WERI-Rb-1 (cell line): Measurements from ENCODE around the gene ASB4.
A peak's percentile ranks its signal among the peaks of the same experiment; 100 is the strongest.

ENCODE experiments used
- DNase-seq: peaks from one replicate; pipeline ENCODE4 v3.0.0-alpha.2; 2020
- H3K27ac ChIP-seq: fragments of 250-450 bp; sonication (Bioruptor Pico); 2 replicates; pipeline ENCODE4 v1.5.1; 2020; ENCODE audit warnings: mild to moderate bottlenecking, moderate library complexity
- H3K27me3 ChIP-seq: fragments of 250-450 bp; sonication (Bioruptor Pico); 2 replicates; pipeline ENCODE4 v1.5.1; 2021; ENCODE audit warnings: mild to moderate bottlenecking, low read depth, moderate library complexity; ENCODE audit not compliant: insufficient read depth, severe bottlenecking
- H3K36me3 ChIP-seq: fragments of 250-450 bp; sonication (Bioruptor Pico); 2 replicates; pipeline ENCODE4 v1.5.1; 2020; ENCODE audit warnings: mild to moderate bottlenecking, moderate library complexity
- H3K4me3 ChIP-seq: 2 replicates; pipeline ENCODE4 v1.5.1; 2011; ENCODE audit warnings: low read depth, mild to moderate bottlenecking, control low read depth, low read length
- H3K9me3 ChIP-seq: fragments of 250-450 bp; sonication (Bioruptor Pico); 2 replicates; pipeline ENCODE4 v1.5.1; 2021; ENCODE audit warnings: mild to moderate bottlenecking, moderate library complexity; ENCODE audit not compliant: severe bottlenecking
- TF ChIP-seq, protein P1 (sequence below): IDR thresholded peaks from 2 replicates; pipeline ENCODE4 v1.5.1; 2011; ENCODE audit warnings: low read depth, mild to moderate bottlenecking, control low read depth, inconsistent platforms, low read length

ASB4 gene

DNA sequence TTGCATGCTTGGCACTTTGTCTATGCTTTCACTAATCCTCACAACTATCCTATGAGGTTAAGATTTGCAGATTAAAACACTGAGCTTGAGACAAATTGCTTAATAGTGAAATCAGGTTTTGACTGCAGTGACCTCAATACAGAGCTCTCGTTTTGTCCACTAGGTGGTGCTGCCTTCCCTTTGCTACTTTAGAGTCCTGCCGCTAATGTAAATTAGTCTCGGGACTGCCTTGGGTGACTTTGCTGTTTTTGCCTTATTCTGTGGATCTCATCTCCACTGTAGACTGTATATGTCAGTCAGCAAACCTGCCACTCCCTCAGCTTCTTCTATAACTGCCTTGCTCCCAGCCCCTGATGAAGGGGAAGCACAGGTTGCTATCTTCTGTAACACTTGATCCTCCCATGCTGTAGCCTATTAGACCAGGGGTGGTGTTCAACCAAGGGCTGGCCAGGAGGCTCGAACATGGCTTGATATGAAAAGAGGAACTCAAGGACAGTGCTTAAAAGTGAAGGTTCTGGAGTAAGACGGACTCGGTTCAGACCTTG, 26.0 kb downstream of the ASB4 start:
- Histone ChIP-seq H3K9me3 (no peaks in the 10 kb centered on the region), H3K36me3 (no peaks in the 10 kb centered on the region), H3K27me3 (no peaks in the 10 kb centered on the region), H3K4me3 (no peak overlapping the region), H3K27ac (peak overlapping the region; percentile 19; the same call in 1 of the 2 replicates)
- DNase-seq: peak; percentile 70
- TF ChIP-seq, protein P1, sequence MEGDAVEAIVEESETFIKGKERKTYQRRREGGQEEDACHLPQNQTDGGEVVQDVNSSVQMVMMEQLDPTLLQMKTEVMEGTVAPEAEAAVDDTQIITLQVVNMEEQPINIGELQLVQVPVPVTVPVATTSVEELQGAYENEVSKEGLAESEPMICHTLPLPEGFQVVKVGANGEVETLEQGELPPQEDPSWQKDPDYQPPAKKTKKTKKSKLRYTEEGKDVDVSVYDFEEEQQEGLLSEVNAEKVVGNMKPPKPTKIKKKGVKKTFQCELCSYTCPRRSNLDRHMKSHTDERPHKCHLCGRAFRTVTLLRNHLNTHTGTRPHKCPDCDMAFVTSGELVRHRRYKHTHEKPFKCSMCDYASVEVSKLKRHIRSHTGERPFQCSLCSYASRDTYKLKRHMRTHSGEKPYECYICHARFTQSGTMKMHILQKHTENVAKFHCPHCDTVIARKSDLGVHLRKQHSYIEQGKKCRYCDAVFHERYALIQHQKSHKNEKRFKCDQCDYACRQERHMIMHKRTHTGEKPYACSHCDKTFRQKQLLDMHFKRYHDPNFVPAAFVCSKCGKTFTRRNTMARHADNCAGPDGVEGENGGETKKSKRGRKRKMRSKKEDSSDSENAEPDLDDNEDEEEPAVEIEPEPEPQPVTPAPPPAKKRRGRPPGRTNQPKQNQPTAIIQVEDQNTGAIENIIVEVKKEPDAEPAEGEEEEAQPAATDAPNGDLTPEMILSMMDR: peak; percentile 89

DNA sequence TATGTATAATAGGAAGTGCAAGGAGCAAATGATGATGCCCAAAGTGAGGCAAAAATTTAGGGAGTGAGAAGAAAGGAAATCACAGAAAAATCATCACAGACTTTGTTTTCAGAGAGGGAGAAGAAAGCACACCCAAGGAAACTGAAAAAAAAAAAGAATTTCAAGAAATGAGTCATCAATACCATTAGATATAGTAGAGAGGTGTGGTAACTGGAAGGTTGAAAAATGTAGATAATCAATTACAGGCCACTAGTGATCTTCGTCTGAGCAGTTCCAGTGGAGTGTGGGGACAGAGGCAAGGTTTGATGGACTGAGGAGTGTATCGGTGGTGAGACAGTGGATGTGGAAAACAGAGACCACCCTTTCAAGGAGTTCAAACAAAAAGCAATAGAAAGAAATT, 31.7 kb downstream of the ASB4 start:
- TF ChIP-seq, protein P1: no peak
- no peaks in the 10 kb centered on the region for H3K27me3 ChIP-seq
- no peak overlapping the region for H3K4me3 ChIP-seq
- no peak for DNase-seq
- no peaks in the 10 kb centered on the region for H3K36me3 ChIP-seq
- H3K9me3 ChIP-seq: no peaks in the 10 kb centered on the region
- H3K27ac ChIP-seq: no peak overlapping the region

DNA sequence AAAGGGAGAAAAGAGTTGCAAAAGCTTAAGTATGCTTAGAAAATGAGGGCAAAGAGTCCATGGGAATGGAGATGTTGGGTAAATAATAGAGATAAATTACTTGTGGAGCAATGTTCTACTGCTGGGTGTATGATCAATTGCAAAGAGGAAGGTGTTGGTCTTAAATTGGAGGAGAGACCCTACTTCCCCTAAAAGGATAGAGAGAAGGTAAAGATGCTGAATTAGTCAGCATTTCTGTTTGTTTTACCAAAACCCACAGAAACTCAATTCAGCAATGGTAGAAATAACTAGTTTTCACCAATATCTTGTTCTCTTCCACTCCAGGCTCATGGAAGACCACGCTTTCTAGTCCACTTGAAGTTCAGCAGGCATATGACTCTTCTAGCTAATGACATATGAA, 32.1 kb downstream of the ASB4 start:
- no peak overlapping the region for H3K4me3 ChIP-seq
- TF ChIP-seq, protein P1: no peak
- no peak for DNase-seq
- H3K27me3 ChIP-seq: no peaks in the 10 kb centered on the region
- no peaks in the 10 kb centered on the region for H3K36me3 ChIP-seq
- H3K27ac ChIP-seq: no peak overlapping the region
- H3K9me3 ChIP-seq: no peaks in the 10 kb centered on the region

DNA sequence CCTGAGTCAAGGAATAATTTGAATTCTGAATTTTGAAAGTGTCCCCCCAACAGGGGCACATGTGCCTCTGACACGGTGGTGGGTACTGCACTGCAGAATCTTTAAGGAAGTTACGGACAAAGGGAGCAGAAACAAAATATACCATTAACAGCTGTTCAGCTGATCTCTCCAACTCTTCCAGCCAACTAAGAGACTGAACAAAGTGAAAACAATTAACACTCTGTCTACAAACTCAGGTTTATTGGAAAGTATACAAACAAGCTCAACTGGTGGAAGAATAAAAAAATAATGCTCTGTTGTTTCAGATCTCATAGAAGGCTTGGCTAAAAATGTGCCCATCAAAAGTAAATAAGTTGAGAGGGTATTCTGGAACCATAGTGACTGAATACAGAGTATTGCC, 34.4 kb downstream of the ASB4 start:
- Histone ChIP-seq H3K4me3 (no peak overlapping the region), H3K27me3 (no peaks in the 10 kb centered on the region), H3K27ac (no peak overlapping the region), H3K36me3 (no peaks in the 10 kb centered on the region), H3K9me3 (no peaks in the 10 kb centered on the region)
- TF ChIP-seq, protein P1: no peak
- DNase-seq: no peak

DNA sequence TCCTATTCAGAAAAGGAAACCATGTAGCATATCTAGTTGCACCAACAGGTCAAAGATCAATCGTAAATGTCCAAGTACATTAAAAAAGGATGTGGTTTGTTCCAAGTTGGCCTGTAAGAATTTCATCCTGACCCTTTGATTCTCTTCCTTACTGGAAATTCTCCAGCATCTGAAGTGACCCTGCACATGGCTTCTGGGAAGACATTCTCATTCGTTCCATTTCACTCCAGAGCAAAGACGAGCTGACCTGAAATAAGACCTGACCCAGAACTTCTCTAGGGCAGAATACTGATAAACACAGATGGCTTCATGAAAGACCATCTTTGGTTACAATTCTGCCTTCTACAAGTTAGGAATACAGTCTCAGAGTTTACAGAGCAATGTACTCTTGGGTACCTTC, 39.8 kb downstream of the ASB4 start:
- H3K27ac ChIP-seq: no peak overlapping the region
- no peak overlapping the region for H3K4me3 ChIP-seq
- DNase-seq: no peak
- H3K9me3 ChIP-seq: no peaks in the 10 kb centered on the region
- TF ChIP-seq, protein P1: no peak
- no peaks in the 10 kb centered on the region for H3K36me3 ChIP-seq
- no peaks in the 10 kb centered on the region for H3K27me3 ChIP-seq

DNA sequence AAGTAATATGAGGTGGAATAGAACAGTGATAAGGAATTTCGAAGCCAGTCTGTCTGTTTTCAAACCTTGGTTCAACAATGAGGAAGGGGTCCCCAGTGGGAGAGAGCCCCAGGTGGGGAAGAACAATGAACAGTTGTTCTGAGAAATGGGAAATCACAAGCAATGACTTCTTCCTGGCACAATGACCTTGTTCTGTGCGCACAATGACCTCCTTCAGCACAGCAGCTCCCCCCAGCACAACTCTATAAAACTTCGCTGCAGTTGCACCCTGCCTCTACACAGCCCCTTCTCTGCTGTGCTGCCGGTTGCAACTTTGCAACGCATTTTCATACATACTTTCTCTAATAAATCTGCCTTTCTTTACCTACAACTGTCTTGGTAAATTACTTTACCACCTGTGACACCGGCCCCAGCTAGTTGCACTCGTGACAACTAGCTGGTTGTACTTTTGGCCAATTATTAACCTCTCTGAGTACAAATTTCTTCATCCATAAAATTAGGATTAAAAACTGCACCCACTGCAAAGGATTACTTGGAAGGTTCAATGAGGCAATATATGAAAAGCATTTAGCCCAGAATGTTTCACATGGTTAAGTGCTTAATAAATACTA, 40.5 kb downstream of the ASB4 start:
- Histone ChIP-seq H3K27me3 (no peaks in the 10 kb centered on the region), H3K36me3 (no peaks in the 10 kb centered on the region), H3K4me3 (no peak overlapping the region), H3K27ac (no peak overlapping the region), H3K9me3 (no peaks in the 10 kb centered on the region)
- TF ChIP-seq, protein P1: no peak
- no peak for DNase-seq
